GM23338 (cell line): ENCODE results near the gene FARS2. TPM values are rescaled to one million over a fixed set of nuclear protein-coding genes. Genes with fewer than 3 reads are reported as not detected.
"Not testable (repeated sequence)": the region's sequence is repeated elsewhere in the genome, so short reads cannot be mapped to it uniquely, and the experiment has no call there.

ENCODE experiments used
- ATAC-seq: fragments of 200-7000 bp; cut with Tn5 transposase; 3 replicates; pipeline ENCODE4 v1.9.1; 2020
- DNase-seq: peaks from one replicate; pipeline ENCODE4 v3.0.0-alpha.2; 2015; ENCODE audit warnings: low spot score
- H2AFZ ChIP-seq: fragments of 200-600 bp; sonication (generic); 2 replicates; pipeline ENCODE4 v1.8.0; 2016; ENCODE audit warnings: antibody characterized with exemption, mild to moderate bottlenecking, moderate library complexity
- H3F3A ChIP-seq: fragments of 200-600 bp; sonication (generic); replicated peaks from 2 replicates; pipeline ENCODE4 v1.8.0; 2017; ENCODE audit warnings: antibody characterized with exemption, mixed run types, low read depth
- H3K27ac ChIP-seq: fragments of 200-600 bp; sonication (generic); 2 replicates; pipeline ENCODE4 v1.6.1; 2016; ENCODE audit warnings: low read depth
- H3K27me3 ChIP-seq: fragments of 200-600 bp; sonication (generic); 2 replicates; pipeline ENCODE4 v1.8.0; 2016; ENCODE audit warnings: mild to moderate bottlenecking, mixed run types, moderate library complexity; ENCODE audit not compliant: insufficient read depth
- H3K36me3 ChIP-seq: fragments of 200-600 bp; sonication (generic); 2 replicates; pipeline ENCODE4 v1.8.0; 2016; ENCODE audit warnings: mild to moderate bottlenecking; ENCODE audit not compliant: insufficient read depth
- H3K4me1 ChIP-seq: fragments of 200-600 bp; sonication (generic); 2 replicates; pipeline ENCODE4 v1.8.0; 2016; ENCODE audit warnings: mild to moderate bottlenecking, moderate library complexity; ENCODE audit not compliant: insufficient read depth
- H3K4me2 ChIP-seq: fragments of 200-600 bp; sonication (generic); 2 replicates; pipeline ENCODE4 v1.7.1; 2017; ENCODE audit warnings: mixed run types
- H3K4me3 ChIP-seq: fragments of 200-600 bp; sonication (generic); 2 replicates; pipeline ENCODE4 v1.6.1; 2016; ENCODE audit warnings: mixed run types
- H3K79me2 ChIP-seq: fragments of 200-600 bp; sonication (generic); replicated peaks from 2 replicates; pipeline ENCODE4 v1.8.0; 2017; ENCODE audit warnings: mild to moderate bottlenecking; ENCODE audit not compliant: insufficient read depth
- H3K9me2 ChIP-seq: fragments of 200-600 bp; sonication (generic); 2 replicates; pipeline ENCODE4 v1.8.0; 2017; ENCODE audit not compliant: insufficient read depth
- H4K20me1 ChIP-seq: fragments of 200-600 bp; sonication (generic); replicated peaks from 2 replicates; pipeline ENCODE4 v1.8.0; 2017; ENCODE audit warnings: mild to moderate bottlenecking; ENCODE audit not compliant: insufficient read depth
- H3K27ac Mint-ChIP-seq: 2 replicates; pipeline ENCODE4 v1.8.0; 2020; ENCODE audit warnings: inconsistent platforms, mild to moderate bottlenecking, moderate library complexity, mixed read lengths
- H3K27me3 Mint-ChIP-seq: 3 replicates; pipeline ENCODE4 v1.8.0; 2022; ENCODE audit warnings: low read depth, mild to moderate bottlenecking, moderate library complexity, mixed read lengths, inconsistent platforms; ENCODE audit not compliant: insufficient read depth, poor library complexity
- H3K36me3 Mint-ChIP-seq: 3 replicates; pipeline ENCODE4 v1.8.0; 2021; ENCODE audit warnings: low read depth, mild to moderate bottlenecking, inconsistent platforms, moderate library complexity, mixed read lengths
- H3K4me1 Mint-ChIP-seq: 3 replicates; pipeline ENCODE4 v1.8.0; 2020; ENCODE audit warnings: mild to moderate bottlenecking, inconsistent platforms, mixed read lengths
- H3K4me3 Mint-ChIP-seq: 3 replicates; pipeline ENCODE4 v1.8.0; 2021; ENCODE audit warnings: moderate library complexity, mild to moderate bottlenecking, inconsistent platforms, mixed read lengths
- H3K9me3 Mint-ChIP-seq: 3 replicates; pipeline ENCODE4 v1.8.0; 2020; ENCODE audit warnings: moderate library complexity, mild to moderate bottlenecking, inconsistent platforms, mixed read lengths
- EZH2 ChIP-seq: fragments of 200-600 bp; sonication (generic); IDR thresholded peaks from one replicate; pipeline ENCODE4 v1.8.0; 2017; ENCODE audit warnings: antibody characterized with exemption, mild to moderate bottlenecking, low read depth; ENCODE audit not compliant: unreplicated experiment
- EZH2phosphoT487 ChIP-seq: fragments of 200-600 bp; sonication (generic); IDR thresholded peaks from one replicate; pipeline ENCODE4 v1.8.1; 2018; ENCODE audit warnings: antibody characterized with exemption; ENCODE audit not compliant: unreplicated experiment
- NANOG ChIP-seq: IDR thresholded peaks from 2 replicates; pipeline ENCODE4 v1.6.1; 2016; ENCODE audit warnings: antibody characterized with exemption, borderline replicate concordance
- POLR2AphosphoS5 ChIP-seq: IDR thresholded peaks from 2 replicates; pipeline ENCODE4 v1.6.1; 2016; ENCODE audit warnings: antibody characterized with exemption, low read depth
- STAT1 ChIP-seq: IDR thresholded peaks from one replicate; pipeline ENCODE4 v1.6.1; 2016; ENCODE audit warnings: antibody characterized with exemption; ENCODE audit not compliant: unreplicated experiment
- ZNF331 ChIP-seq: fragments of 250-450 bp; sonication (Bioruptor Pico); IDR thresholded peaks from 2 replicates; pipeline ENCODE4 v1.5.0; 2020; ENCODE audit warnings: low read depth, mild to moderate bottlenecking, moderate library complexity
- polyA plus RNA-seq: library from polyadenylated mRNA; unstranded; fragments of >200 nt; fragmentation: Nextera tagmentation; extraction: Ambion mirVana; gene quantifications from 2 replicates; pipeline ENCODE4 v1.2.1, GENCODE V29; 2016
- total RNA-seq: library from RNA; depleted of rRNA; stranded (reverse); fragments of >200 nt; shearing (Covaris generic); gene quantifications from 2 replicates; pipeline ENCODE4 v1.2.3, GENCODE V29; 2014
- TF ChIP-seq, protein P1 (sequence below): fragments of 250-450 bp; sonication (Bioruptor Pico); IDR thresholded peaks from 2 replicates; pipeline ENCODE4 v1.5.0; 2020; ENCODE audit warnings: mild to moderate bottlenecking, moderate library complexity
- TF ChIP-seq, protein P2 (sequence below), 2 experiments: fragments of 200-600 bp in 1 of 2; sonication (generic) in 1 of 2; conservative IDR thresholded peaks; 2 replicates each; pipeline versions ENCODE4 v1.5.1 to v1.6.1; 2016 to 2017; ENCODE audit warnings: antibody characterized with exemption in 2 of 2, low read depth in 2 of 2, mild to moderate bottlenecking in 2 of 2, moderate library complexity in 1 of 2

Gene FARS2
- total and polyA plus RNA-seq, 2 experiments from 2014 or later = 7.6 to 19.0 TPM

DNA sequence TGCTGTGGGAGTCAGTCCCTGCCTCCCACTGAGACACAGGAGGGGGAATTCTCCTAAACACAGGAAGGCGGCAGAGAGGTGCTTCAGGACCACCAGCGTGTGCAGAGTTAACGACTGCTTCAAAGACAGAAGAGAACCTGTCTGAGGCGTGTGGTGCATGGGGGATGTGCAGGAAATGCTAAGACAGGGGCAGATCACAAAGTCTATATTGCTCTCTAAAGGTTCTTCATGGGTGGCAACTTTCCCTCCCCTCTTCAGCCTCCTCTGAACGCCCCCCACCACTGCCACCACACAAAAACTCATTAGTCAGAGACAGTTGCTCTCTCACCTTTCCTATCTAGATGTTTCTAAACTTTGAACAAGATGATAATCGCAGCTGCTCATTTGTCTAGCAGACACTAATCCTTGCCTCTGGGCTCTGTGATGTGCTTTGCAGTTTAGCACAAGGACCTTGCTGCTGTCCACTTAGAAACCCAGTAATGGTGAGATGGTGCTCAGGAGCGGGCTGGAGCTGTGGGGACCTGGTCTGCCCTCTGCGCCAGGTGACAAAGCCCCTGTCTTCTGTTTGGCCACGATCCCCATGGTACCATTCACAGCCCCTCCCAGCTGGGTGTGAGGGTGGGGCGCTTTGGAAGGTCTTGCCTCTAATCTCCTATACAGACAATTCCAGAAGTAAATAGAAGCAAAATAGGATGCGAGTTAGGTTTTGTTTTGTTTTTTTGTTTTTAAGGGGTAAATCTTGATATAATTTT, 525.8 kb downstream of the FARS2 start:
- peak; percentile 12; the same call in 1 of the 3 replicates for ATAC-seq
- no peak overlapping the region for H3K4me2 ChIP-seq

DNA sequence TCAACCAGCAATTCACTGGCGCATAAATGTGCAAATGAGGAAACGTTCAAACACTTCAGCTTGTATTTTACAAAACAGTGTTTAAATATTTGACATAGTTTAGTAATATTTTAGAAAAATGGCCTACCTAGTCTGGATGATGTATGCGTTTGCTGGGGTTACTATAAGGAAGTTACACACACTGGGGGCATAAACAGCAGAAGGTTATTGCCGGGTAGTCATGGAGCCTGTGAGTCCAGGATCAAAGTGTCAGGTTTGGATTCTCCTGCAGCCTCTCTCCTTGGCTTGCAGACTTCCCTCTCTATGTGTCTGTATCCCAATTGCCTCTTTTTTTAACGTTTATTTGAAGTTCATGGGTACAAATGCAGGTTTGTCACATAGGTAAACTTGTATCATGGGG, 528.1 kb downstream of the FARS2 start:
- H3K4me1 ChIP-seq, H3K4me2 ChIP-seq, H3K4me3 Mint-ChIP-seq, H3K27ac ChIP-seq, H3K79me2 ChIP-seq, DNase-seq, H4K20me1 ChIP-seq, H3K27ac Mint-ChIP-seq, H3K4me3 ChIP-seq, ATAC-seq, H3K9me2 ChIP-seq, H3K36me3 ChIP-seq, H3K27me3 ChIP-seq, H3K9me3 Mint-ChIP-seq, H2AFZ ChIP-seq, H3K36me3 Mint-ChIP-seq, H3F3A ChIP-seq: not testable (repeated sequence)
- H3K27me3 Mint-ChIP-seq = peaks cover 13% of the 10 kb centered on the region
- H3K4me1 Mint-ChIP-seq = peaks cover 16% of the 10 kb centered on the region; the same call in 2 of the 3 replicates

More for the DNA sequence above, 525.8 kb downstream of the FARS2 start:
- Histone ChIP-seq H3K4me1 (0 out of 2 replicates have a peak, but pooled peaks cover 3% of the 10 kb centered on the region), H3K36me3 (no peaks in the 10 kb centered on the region), H2AFZ (no peak overlapping the region), H3K79me2 (no peaks in the 10 kb centered on the region), H3K27me3 (no peaks in the 10 kb centered on the region), H3K9me2 (no peaks in the 10 kb centered on the region), H3F3A (no peaks in the 10 kb centered on the region), H3K27ac (no peak overlapping the region), H3K4me3 (no peak overlapping the region), H4K20me1 (no peaks in the 10 kb centered on the region)
- Mint-ChIP-seq H3K4me1 (peaks cover 34% of the 10 kb centered on the region), H3K36me3 (no peaks in the 10 kb centered on the region), H3K4me3 (no peak overlapping the region), H3K27ac (no peak overlapping the region; the same call in 1 of the 2 replicates), H3K9me3 (no peaks in the 10 kb centered on the region), H3K27me3 (peaks cover 11% of the 10 kb centered on the region)
- TF ChIP-seq, protein P1, sequence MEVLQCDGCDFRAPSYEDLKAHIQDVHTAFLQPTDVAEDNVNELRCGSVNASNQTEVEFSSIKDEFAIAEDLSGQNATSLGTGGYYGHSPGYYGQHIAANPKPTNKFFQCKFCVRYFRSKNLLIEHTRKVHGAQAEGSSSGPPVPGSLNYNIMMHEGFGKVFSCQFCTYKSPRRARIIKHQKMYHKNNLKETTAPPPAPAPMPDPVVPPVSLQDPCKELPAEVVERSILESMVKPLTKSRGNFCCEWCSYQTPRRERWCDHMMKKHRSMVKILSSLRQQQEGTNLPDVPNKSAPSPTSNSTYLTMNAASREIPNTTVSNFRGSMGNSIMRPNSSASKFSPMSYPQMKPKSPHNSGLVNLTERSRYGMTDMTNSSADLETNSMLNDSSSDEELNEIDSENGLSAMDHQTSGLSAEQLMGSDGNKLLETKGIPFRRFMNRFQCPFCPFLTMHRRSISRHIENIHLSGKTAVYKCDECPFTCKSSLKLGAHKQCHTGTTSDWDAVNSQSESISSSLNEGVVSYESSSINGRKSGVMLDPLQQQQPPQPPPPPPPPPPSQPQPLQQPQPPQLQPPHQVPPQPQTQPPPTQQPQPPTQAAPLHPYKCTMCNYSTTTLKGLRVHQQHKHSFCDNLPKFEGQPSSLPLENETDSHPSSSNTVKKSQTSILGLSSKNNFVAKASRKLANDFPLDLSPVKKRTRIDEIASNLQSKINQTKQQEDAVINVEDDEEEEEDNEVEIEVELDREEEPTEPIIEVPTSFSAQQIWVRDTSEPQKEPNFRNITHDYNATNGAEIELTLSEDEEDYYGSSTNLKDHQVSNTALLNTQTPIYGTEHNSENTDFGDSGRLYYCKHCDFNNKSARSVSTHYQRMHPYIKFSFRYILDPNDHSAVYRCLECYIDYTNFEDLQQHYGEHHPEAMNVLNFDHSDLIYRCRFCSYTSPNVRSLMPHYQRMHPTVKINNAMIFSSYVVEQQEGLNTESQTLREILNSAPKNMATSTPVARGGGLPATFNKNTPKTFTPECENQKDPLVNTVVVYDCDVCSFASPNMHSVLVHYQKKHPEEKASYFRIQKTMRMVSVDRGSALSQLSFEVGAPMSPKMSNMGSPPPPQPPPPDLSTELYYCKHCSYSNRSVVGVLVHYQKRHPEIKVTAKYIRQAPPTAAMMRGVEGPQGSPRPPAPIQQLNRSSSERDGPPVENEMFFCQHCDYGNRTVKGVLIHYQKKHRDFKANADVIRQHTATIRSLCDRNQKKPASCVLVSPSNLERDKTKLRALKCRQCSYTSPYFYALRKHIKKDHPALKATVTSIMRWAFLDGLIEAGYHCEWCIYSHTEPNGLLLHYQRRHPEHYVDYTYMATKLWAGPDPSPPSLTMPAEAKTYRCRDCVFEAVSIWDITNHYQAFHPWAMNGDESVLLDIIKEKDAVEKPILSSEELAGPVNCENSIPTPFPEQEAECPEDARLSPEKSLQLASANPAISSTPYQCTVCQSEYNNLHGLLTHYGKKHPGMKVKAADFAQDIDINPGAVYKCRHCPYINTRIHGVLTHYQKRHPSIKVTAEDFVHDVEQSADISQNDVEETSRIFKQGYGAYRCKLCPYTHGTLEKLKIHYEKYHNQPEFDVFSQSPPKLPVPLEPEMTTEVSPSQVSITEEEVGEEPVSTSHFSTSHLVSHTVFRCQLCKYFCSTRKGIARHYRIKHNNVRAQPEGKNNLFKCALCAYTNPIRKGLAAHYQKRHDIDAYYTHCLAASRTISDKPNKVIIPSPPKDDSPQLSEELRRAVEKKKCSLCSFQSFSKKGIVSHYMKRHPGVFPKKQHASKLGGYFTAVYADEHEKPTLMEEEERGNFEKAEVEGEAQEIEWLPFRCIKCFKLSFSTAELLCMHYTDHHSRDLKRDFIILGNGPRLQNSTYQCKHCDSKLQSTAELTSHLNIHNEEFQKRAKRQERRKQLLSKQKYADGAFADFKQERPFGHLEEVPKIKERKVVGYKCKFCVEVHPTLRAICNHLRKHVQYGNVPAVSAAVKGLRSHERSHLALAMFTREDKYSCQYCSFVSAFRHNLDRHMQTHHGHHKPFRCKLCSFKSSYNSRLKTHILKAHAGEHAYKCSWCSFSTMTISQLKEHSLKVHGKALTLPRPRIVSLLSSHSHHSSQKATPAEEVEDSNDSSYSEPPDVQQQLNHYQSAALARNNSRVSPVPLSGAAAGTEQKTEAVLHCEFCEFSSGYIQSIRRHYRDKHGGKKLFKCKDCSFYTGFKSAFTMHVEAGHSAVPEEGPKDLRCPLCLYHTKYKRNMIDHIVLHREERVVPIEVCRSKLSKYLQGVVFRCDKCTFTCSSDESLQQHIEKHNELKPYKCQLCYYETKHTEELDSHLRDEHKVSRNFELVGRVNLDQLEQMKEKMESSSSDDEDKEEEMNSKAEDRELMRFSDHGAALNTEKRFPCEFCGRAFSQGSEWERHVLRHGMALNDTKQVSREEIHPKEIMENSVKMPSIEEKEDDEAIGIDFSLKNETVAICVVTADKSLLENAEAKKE (CRISPR knock-in tag) = no peak
- TF ChIP-seq STAT1 = no peak
- no peak for TF ChIP-seq NANOG
- TF ChIP-seq EZH2 = no peak
- no peak for TF ChIP-seq POLR2AphosphoS5
- TF ChIP-seq EZH2phosphoT487 = no peak
- no peak for TF ChIP-seq ZNF331 (CRISPR knock-in tag)
- TF ChIP-seq, protein P2, sequence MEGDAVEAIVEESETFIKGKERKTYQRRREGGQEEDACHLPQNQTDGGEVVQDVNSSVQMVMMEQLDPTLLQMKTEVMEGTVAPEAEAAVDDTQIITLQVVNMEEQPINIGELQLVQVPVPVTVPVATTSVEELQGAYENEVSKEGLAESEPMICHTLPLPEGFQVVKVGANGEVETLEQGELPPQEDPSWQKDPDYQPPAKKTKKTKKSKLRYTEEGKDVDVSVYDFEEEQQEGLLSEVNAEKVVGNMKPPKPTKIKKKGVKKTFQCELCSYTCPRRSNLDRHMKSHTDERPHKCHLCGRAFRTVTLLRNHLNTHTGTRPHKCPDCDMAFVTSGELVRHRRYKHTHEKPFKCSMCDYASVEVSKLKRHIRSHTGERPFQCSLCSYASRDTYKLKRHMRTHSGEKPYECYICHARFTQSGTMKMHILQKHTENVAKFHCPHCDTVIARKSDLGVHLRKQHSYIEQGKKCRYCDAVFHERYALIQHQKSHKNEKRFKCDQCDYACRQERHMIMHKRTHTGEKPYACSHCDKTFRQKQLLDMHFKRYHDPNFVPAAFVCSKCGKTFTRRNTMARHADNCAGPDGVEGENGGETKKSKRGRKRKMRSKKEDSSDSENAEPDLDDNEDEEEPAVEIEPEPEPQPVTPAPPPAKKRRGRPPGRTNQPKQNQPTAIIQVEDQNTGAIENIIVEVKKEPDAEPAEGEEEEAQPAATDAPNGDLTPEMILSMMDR (conservative IDR thresholded peaks at IDR 0.05; ENCODE audit: low read depth in 2 of 2) = no peak
- DNase-seq = no peak

DNA sequence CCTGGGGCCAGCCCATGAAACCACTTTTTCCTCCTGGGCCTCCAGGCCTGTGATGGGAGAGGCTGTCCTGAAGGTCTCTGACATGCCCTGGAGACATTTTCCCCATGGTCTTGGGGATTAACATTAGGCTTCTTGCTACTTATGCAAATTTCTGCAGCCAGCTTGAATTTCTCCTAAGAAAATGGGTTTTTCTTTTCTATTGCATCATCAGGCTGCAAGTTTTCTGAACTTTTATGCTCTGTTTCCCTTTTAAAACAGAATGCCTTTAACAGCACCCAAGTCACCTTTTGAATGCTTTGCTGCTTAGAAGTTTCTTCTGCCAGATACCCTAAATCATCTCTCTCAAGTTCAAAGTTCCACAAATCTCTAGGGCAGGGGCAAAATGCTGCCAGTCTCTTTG, 535.2 kb downstream of the FARS2 start:
- H3K4me3 ChIP-seq, H3K27me3 Mint-ChIP-seq, H3K27ac ChIP-seq, H3K9me2 ChIP-seq, H2AFZ ChIP-seq, ATAC-seq, H3K4me1 ChIP-seq, H3F3A ChIP-seq, H4K20me1 ChIP-seq, H3K4me1 Mint-ChIP-seq, H3K27ac Mint-ChIP-seq, H3K4me3 Mint-ChIP-seq, H3K4me2 ChIP-seq, H3K27me3 ChIP-seq, DNase-seq, H3K79me2 ChIP-seq, H3K36me3 ChIP-seq: not testable (repeated sequence)
- peaks cover 32% of the 10 kb centered on the region for H3K9me3 Mint-ChIP-seq
- peaks cover 15% of the 10 kb centered on the region for H3K36me3 Mint-ChIP-seq
